SKM-1 treated with dmso at 0.1 percent for 144 hours (cell line): ENCODE measurements around the gene CCSER1.
"Not testable (repeated sequence)": the region's sequence is repeated elsewhere in the genome, so short reads cannot be mapped to it uniquely, and the experiment has no call there.

Source experiments
- DNase-seq: peaks from one replicate; lab custom pipeline; 2025; ENCODE audit not compliant: unreplicated experiment; lab: John Stamatoyannopoulos, UW

CCSER1 gene

DNA sequence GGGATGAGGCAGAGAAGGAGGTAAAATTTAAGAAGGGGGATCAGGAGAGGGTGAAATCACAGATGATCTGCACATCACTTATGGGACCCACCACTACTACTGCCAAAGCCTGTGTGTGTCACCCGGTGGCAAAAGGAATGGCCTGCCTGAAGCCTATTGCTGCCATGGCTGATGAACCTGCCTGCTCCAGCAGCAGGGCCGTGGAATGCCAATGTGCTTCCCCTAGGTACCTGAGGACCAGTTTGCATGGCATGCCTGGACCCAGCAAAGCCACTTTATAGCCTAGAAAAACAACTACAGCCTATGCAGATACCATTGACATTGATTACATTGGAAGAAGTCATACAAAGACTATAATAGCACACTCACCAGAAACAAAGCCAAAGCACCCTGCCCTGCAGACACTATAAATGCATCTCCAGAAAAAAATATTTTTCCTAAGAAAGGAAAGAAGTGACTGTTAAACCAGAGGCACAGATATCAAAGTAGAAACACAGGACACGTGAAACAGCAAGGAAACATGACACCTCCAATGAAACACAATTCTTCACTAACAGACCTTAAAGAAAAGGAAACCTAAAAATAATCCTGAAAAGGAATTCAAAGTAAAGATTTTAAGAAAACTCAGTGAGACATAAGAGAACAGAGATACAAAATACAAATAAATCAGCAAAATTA is 1495.9 kb downstream of the CCSER1 start:
- DNase-seq = no peak

DNA sequence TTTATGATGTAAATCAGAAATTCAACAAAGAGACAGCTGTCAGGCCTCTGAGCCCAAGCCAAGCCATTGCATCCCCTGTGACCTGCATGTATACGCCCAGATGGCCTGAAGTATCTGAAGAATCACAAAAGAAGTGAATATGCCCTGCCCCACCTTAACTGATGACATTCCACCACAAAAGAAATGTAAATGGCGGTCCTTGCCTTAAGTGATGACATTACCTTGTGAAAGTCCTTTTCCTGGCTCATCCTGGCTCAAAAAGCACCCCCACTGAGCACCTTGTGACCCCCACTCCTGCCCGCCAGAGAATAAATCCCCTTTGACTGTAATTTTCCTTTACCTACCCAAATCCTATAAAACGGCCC is 1496.4 kb downstream of the CCSER1 start:
- not testable (repeated sequence) for DNase-seq

DNA sequence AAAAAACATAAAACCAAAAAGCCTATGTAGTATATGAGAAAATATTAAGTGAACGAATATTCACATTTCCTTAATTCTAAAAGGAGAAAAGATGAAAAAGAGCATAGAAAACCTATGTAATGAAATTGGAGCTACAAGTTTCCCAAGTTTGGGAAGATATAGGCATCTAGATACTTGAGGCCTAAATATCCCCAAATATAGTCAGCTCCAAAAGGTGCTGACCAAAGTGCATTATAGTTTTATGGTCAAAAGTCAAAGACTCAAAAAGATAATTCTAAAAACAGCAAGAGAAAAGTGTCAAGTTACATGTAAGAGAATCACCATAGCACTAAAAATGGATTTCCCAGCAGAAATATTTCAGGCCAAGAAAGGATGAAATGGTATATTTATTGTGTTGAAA is 1502.9 kb downstream of the CCSER1 start:
- DNase-seq = no peak

DNA sequence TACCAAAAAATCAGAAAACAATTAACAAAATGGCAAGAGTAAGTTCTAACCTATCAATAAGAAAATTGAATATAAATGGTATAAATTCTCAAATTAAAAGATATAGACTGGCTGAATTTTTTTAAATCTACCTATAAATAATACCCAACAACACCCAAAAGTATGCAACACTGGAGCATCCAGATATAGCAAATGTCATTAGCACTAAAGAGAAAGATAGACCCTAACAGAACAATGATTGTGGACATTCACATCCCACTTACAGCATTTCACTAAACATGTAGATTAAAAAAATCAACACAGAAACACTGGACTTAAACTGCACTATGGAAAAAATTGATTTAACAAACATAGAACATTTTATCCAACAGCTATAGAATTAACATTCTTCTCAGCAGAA is 1503.6 kb downstream of the CCSER1 start:
- no peak for DNase-seq

DNA sequence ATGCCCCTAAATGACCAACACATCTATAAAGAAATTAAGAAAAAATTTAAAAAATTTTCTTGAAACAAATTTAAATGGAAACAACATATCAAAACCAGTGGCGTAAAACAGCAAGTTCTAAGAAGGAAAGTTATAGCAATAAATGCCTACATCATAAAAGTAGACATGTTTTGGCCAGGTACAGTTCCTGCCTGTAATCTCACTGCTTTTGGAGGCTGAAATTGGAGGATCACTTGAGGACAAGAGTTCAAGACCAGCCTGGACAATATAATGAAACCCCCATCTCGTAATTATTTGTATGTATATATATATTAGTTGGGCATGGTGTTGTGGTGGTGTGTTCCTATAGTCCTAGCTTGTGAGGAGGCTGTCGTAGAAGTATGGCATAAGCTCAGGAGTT is 1504.1 kb downstream of the CCSER1 start:
- no peak for DNase-seq

DNA sequence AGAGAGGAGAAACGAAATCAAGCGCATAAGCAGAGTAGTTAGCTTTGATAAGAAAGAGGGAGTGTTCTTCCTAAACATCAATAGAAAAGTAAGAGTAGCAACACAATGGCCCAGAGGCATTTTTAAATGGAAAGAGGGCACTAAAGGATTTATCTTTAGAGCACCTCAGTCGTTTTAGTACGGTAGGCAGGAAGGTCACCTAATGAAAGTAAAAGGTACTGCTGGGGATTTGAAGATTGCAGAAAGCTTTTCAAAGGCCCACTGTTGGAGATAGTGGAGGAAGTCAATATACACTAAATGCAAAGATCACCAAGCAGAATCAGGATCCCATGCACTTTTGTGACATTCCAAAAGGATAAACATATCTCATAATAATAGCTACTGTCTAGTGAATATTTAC is 1508.9 kb downstream of the CCSER1 start:
- no peak for DNase-seq
